NB4 (cell line): Measurements from ENCODE around the gene AQP2.
A peak's percentile ranks its signal among the peaks of the same experiment; 100 is the strongest.

Experiments used
- DNase-seq: peaks from one replicate; pipeline ENCODE4 v3.0.0; 2010; ENCODE audit warnings: low read depth
- H3K4me3 ChIP-seq: one replicate; pipeline ENCODE4 v1.5.1; 2011; ENCODE audit warnings: mild to moderate bottlenecking, low read depth, low read length, moderate library complexity
- MYC ChIP-seq: IDR thresholded peaks from 2 replicates; pipeline ENCODE4 v1.6.1; 2011; ENCODE audit warnings: low read depth, low read length
- POLR2A ChIP-seq: IDR thresholded peaks from 2 replicates; pipeline ENCODE4 v1.6.1; 2011; ENCODE audit warnings: mild to moderate bottlenecking; ENCODE audit not compliant: insufficient read length; ENCODE audit errors: extremely low read depth
- TF ChIP-seq, protein P1 (sequence below): IDR thresholded peaks from 2 replicates; pipeline ENCODE4 v1.6.1; 2011; ENCODE audit warnings: low read depth, low read length
- TF ChIP-seq, protein P2 (sequence below): IDR thresholded peaks from one replicate; pipeline ENCODE4 v1.5.1; 2012; ENCODE audit warnings: low read depth, low read length

AQP2 gene

GRCh38 chr12:49974231-49974675, 23.7 kb downstream of the AQP2 start:
- DNase-seq, result peak; percentile 48
- H3K4me3 ChIP-seq, result no peak overlapping the region
- TF ChIP-seq, protein P1, sequence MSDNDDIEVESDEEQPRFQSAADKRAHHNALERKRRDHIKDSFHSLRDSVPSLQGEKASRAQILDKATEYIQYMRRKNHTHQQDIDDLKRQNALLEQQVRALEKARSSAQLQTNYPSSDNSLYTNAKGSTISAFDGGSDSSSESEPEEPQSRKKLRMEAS, result no peak
- TF ChIP-seq, protein P2, sequence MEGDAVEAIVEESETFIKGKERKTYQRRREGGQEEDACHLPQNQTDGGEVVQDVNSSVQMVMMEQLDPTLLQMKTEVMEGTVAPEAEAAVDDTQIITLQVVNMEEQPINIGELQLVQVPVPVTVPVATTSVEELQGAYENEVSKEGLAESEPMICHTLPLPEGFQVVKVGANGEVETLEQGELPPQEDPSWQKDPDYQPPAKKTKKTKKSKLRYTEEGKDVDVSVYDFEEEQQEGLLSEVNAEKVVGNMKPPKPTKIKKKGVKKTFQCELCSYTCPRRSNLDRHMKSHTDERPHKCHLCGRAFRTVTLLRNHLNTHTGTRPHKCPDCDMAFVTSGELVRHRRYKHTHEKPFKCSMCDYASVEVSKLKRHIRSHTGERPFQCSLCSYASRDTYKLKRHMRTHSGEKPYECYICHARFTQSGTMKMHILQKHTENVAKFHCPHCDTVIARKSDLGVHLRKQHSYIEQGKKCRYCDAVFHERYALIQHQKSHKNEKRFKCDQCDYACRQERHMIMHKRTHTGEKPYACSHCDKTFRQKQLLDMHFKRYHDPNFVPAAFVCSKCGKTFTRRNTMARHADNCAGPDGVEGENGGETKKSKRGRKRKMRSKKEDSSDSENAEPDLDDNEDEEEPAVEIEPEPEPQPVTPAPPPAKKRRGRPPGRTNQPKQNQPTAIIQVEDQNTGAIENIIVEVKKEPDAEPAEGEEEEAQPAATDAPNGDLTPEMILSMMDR, result peak; percentile 21

DNA sequence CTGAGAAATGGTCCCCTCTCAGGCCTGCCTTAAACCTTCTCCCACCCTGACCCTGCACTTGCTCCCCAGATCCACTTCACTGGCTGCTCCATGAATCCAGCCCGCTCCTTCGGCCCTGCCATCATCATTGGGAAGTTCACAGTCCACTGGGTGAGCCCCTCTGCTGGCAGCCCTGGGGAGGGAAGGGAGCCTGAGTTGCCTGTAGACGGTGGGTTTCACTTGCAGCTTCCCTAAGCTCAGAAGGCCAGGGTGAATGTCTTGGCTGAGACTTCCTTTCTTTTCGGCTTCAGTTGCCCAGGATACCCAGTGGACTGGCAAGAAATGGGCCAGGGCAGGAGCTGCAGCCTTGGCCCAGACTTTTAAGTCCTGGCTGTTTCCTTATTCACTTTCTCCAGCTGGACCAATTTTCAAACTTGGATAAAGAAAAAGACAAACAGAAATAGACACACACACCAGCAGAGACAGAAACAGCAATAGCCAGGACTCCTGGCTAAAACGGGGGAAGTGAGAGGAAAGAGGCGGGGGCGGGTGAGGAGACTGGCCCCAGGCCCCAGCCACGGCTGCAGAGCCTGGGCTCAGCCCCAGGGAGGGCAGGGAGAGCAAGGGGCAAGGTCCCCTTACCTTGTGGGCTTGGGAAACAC, 24.3 kb downstream of the AQP2 start:
- DNase-seq, result no peak
- no peak overlapping the region for H3K4me3 ChIP-seq
- TF ChIP-seq MYC (no peak), POLR2A (no peak)
- TF ChIP-seq, protein P1, result no peak
- TF ChIP-seq, protein P2, result no peak

DNA sequence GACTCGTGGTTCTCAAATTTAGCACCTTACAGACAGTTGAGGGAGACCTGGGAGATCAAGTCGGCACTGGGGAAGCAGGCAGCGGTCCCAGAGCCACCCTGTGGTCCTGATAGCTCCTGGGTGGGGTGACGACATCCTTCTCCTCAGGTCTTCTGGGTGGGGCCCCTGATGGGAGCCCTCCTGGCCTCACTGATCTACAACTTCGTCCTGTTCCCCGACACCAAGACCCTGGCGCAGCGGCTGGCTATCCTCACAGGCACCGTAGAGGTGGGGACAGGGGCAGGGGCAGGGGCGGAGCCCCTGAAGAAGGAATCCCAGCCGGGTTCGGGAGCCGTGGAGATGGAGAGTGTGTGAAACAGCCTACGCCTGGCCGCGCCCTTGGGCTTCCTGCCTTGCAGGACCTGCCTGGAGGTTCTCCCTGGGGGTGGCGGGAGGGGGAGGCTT, 24.8 kb downstream of the AQP2 start:
- TF ChIP-seq, protein P2, result no peak
- TF ChIP-seq, protein P1, result no peak
- TF ChIP-seq MYC (no peak), POLR2A (no peak)
- no peak for DNase-seq

DNA sequence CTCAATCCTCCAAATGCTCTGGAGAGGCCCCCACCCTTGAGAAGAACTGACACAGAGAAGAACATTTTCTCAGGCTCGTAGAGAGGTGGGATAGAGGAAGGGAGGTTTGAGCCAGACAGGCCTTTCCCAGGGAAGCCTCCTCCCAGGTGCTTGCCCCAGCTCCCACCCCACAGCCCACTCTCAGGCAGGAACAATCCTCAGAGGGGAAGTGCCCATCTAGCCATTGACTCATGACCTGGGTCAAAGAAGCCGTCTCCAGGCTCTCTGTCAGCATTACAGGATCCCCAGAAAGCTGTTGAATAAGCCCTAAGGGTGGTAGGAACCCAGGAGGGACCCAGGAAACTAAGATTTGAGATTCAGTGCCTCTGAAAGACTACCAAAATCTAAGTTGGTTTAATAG, 26.0 kb downstream of the AQP2 start:
- DNase-seq, result no peak
- H3K4me3 ChIP-seq, result no peak overlapping the region
- TF ChIP-seq POLR2A, result no peak
- TF ChIP-seq, protein P2, result no peak
- no peak for TF ChIP-seq MYC
- TF ChIP-seq, protein P1, result no peak

More for the DNA sequence above, 24.8 kb downstream of the AQP2 start:
- no peak overlapping the region for H3K4me3 ChIP-seq

- H3K4me3 ChIP-seq, result no peak overlapping the region
- DNase-seq, result no peak
- TF ChIP-seq, protein P1, result no peak
- TF ChIP-seq MYC, result no peak
- no peak for TF ChIP-seq POLR2A
- TF ChIP-seq, protein P2, result no peak
These were observed 27.6 kb downstream of the AQP2 start for GRCh38 chr12:49978125-49978524.
